Measurements from ENCODE around the gene LSM6.

The LSM6 gene

DNA sequence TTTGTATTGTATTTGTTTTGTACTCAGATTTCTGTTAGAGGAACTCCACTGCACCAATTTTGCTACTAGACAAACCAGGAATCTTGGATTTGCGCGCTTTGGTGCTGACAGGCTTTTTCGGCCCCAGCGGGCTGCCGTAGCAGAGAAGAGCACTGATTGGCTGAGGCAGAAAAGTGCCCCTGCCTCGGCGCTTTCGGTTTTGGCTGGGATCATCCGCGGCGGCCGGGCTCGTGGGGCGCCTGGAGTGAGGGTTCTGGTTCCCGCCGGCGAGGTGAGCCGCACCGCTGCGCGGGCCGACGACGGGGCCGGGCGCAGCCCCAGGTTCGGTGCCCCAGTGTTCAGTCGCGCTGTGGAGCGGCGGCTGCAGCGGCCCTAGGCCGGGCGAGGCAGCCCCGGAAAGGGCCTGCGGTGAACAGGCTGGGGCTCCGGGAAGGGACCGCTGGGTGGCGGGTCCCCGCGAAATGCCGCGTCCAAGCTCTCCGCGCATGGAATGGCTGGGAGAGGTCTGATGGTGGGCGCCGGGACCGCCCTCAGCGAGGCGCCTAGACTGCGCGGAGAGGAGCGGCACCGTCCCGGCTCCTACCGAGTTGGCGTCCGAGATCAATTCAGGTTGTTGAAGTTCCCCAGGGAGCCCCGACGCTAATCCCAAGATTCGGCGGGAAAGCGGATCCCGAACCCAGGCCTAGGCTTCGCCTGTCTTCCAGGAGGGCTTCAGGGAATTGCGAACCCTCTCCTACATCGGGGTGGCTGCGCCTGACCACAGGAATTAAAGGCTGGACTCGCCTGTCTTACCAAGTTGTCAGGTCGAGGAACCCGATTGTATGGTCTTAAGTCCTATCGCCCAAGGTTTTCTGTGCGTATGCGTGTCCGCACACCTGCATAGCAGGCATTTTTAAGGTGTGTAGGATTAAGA, at the start of gene LSM6:
Gene LSM6 (plus strand): TSS at position 178 of the 913 bp plus-strand sequence. CDS start 7,204 bp downstream, outside the sequence.
- peak; percentile 81 for DNase-seq

DNA sequence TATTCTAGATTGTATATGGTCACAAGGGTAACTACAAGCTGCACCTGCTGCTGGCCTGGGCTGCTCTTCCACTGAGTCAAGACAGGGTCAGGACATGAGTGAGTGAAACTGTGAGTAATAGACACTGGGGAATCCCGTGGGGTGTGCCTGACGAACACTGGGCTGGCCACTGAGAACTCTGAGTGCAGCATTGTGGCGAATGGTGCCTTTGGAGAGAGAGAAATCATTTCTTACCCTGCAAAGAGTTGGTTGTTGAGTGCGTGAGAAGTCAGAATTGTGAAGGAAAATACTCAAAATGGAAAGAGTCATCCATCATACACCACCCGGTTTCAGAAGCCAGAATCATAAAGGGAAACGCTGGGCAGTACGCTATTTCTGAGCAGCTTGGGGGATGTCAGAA, 43.1 kb upstream of the LSM6 start:
- DNase-seq = no peak

DNA sequence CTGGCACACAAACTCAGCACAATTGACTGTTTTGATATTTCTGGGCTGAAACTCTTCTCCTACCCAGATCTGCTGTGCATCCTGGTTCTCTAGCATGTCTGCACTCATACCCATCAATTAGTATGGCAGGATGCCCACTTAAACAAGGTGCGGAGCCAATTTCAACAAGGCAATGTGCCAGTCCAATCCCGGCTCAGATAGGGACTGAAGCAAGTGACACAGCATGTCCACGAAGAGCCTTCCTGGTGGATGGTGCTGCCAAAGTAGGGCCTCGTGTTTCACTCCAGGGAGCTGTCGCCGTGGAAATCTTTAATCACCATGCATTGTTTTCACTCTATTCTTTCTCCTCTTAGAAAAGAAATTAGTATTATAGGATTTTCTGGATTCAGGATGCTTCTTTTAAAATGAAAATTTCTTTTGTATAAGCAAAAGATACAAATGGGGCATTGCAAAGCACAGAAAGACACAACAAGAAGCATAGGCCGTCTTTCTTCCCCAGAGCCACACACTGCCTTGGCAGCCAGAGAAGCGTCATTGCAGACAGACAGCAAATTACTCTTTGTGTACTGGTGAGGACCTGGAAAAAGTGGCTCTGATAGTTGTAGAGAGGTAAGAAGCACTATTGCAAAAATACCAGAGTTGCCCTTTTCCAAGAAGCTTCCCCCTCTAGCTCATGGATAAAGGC, 40.6 kb upstream of the LSM6 start:
- no peak for DNase-seq

GRCh38 chr4:146135941-146136340, 39.6 kb upstream of the LSM6 start:
- no peak for DNase-seq

GRCh38 chr4:146142768-146143167, 32.8 kb upstream of the LSM6 start:
- DNase-seq = no peak

DNA sequence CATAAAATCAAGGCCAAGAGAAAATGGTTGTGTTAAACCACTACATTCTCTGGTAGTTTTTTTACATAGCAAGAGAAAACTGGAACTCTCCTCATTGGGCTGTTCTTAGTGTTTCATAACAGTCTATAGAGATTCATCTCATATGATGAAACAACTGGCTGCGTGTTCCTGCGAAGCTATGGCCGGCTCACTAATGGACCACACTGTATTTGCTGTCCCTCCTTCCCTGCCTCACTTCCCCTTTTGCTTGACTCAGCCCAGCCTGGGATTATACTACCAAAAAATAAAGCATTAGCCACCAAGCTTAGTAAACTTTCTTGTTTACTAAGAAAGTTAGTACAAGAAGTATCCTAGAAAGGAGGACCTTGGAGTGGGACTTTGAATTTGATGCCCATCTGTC, 31.6 kb upstream of the LSM6 start:
- no peak for DNase-seq

DNA sequence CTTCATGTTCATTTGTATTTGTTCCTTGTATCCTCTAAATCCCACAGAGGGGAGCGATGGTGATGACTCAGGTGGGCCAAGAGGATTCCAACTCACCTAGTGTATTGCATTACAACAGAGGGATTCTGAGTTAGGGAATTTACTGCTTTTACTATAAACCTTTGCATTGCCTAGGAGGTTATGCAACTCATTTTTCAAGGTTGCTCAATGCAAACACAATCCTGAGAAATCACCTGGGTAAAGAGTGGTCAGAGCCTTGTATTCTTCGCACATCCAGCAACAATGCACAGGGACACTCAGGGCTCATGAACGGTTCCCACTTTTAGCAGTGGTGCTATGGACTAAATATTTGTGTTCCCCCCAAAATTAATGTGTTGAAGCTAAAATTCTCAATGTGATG, 28.6 kb upstream of the LSM6 start:
- DNase-seq = no peak

DNA sequence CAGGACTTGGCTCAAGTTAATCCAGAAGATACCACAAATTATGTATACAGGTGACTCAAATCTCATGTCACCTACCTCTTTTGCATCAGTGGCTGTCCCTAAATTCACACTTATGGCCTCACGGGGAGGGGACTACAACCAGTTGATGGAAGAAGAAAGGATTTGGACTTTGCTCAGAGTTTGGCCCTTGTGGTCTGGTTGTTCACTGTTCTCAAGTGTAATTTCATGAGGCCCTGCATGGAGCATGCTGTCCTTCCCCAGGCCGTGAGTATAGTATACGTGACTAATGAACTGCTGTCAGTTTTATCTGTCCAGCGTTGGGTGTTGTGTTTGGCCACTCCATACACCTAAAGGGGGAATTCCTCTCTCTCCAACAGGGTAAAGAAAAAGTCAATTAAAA, 27.5 kb upstream of the LSM6 start:
- DNase-seq = no peak

GRCh38 chr4:146154057-146154456, 21.5 kb upstream of the LSM6 start:
- no peak for DNase-seq

GRCh38 chr4:146155152-146155724, 20.3 kb upstream of the LSM6 start:
- no peak for DNase-seq

DNA sequence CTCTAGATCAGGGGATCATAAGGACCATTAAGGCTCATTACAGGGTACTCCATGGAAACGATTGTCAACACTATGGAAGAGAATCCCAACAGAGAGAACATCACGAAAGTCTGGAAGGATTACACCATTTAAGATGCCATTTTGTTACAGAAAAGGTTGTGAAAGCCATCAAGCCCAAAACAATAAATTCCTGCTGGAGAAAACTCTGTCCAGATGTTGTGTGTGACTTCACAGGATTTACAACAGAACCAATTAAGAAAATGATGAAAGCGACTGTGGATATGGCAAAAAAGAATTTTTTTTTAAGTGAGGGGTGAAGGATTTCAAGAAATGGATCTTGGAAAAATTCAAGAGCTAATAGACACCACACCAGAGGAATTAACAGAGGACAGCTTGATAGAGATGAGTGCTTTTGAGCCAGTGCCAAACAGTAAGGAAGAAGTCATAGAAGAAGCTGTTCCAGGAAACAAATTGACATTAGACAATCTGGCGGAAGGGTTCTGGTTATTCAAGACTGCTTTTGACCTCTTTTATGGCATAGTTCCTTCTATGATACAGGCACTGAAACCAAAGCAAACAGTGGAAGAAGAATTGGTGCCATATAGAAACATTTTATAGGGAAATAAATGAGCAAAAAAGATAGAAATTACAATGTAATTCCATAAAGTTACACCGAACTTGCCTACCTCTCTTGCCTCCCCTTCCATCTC, 17.3 kb upstream of the LSM6 start:
- DNase-seq = no peak

- DNase-seq = no peak
Measured at GRCh38 chr4:146159384-146160058, 16.0 kb upstream of the LSM6 start.

GRCh38 chr4:146161243-146161642, 14.3 kb upstream of the LSM6 start:
- DNase-seq = no peak

DNA sequence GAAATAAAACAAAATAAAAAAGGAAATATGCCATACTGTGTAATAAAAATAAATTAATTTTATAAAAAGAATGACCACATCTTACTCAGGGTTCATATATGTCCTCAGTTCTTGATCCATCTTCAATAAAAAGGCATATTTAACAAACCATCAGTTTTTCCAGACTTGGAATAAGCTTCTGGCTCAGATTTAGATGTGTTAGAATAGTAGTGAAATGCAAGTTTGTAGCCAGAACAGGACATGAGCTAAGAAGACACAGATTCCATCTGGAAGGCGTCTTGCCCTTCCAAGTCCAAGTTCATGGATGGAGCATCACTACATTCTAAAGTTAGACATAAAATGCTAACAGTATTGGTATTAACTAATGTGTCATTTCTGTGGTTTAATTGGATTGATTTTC, 10.3 kb upstream of the LSM6 start:
- DNase-seq = no peak

- no peak for DNase-seq
Measured at GRCh38 chr4:146165840-146166239, 9.7 kb upstream of the LSM6 start.

GRCh38 chr4:146170149-146170548, 5.4 kb upstream of the LSM6 start:
- DNase-seq = no peak

DNA sequence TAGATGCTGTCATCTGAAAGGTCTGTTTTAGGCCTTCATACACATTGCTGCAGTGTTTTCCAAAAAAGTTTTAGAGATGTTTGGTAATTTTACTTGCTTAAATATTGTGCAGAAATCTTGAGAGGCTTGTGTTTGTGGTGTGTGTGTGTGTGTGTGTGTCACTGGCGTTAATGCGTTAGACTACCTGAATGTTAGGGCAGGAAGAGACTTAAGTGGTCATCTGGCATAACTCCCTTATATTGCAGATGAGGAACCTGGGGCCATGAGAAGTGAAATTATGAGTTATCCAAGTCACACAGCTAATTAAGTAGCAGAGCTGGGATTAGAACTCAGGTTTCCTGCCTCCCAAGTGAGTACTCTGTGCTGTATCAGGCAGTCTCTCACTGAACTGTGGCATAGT, 1.4 kb downstream of the LSM6 start:
- no peak for DNase-seq

- DNase-seq = no peak
Measured at GRCh38 chr4:146178126-146178525, 2.6 kb downstream of the LSM6 start.

DNA sequence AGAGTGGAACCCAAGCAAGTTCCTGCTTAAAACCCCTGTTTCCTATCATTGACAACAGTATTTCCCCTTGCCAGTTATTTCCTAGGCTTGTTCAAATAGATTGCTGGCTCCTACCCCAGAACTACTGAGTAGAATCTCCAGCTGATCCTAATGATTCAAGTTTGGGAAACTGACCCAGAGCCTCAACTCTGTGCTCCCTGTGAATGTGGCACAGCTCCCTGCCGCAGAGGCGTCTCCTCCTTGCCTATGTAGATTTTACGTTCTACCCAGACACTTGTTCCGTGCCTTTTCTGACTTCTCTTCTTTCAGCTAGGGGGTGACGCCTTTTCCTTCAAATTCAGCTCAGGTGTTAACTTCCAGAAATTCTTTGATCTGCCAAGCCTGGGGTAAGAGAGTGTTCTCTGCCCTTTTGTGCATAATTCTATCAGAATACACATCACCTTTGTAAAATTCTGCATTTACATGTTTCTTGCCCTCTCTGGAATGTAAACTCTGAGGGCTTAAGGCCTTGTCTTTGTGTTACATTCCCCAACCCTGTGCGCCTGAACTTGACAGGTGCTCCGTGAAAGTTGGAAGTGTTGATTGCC, 4.4 kb downstream of the LSM6 start:
- DNase-seq = no peak

GRCh38 chr4:146182443-146182842, 6.9 kb downstream of the LSM6 start:
- no peak for DNase-seq

GRCh38 chr4:146183209-146183608, 7.7 kb downstream of the LSM6 start:
- DNase-seq = no peak

DNA sequence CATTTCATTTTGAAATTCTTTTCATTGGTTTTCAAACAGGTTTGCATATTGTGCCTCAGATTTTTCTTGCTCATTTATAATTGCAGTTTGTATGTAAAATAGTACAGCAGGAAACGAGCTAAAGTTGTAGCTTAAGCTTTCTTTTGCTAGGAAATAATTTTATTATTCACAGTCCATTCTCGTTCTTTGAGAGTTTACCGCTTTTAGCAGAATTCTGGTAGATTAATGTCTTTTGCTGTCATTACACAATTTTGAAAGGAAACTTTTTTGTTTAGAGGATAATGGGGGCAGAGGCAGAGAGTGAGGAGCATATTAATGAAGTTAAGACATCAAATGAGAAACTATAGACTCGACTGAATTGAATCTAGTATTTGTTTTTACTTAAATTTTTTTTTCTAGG, 10.5 kb downstream of the LSM6 start:
- no peak for DNase-seq
